H1 (cell line): ENCODE results near the gene CHD6. TPM values are rescaled to one million over a fixed set of nuclear protein-coding genes. Genes with fewer than 3 reads are reported as not detected.

Source experiments
- CTCF ChIA-PET: fragments of 300-600 bp; sonication (Branson Sonifier 250); formaldehyde crosslinking; loops from one replicate; lab custom pipeline; 2021; ENCODE audit not compliant: partially characterized antibody; lab: Charles Lee
- POLR2A ChIA-PET: fragments of 300-600 bp; sonication (Branson Sonifier 250); formaldehyde crosslinking; loops from one replicate; lab custom pipeline; 2021; ENCODE audit warnings: inconsistent platforms; ENCODE audit not compliant: partially characterized antibody; lab: Charles Lee
- DNase-seq, 2 experiments: peaks; one replicate each; pipeline versions ENCODE4 v3.0.0 to v3.0.0-alpha.2; 2010 to 2022; ENCODE audit warnings: low spot score in 2 of 2, low read depth in 1 of 2, mixed read lengths in 1 of 2
- FAIRE-seq: peaks from 2 replicates; lab custom pipeline; 2011; peaks lifted over from hg19 to GRCh38; lab: Jason Lieb, UNC
- H2AFZ ChIP-seq: 2 replicates; pipeline ENCODE4 v1.8.1; 2012; ENCODE audit warnings: low read length, inconsistent platforms
- H2AK5ac ChIP-seq: 2 replicates; pipeline ENCODE4 v1.6.1; 2013; ENCODE audit warnings: low read depth, low read length
- H2BK120ac ChIP-seq: replicated peaks from 2 replicates; pipeline ENCODE3; 2013; ENCODE audit warnings: low read depth, low read length, inconsistent platforms
- H2BK12ac ChIP-seq: 2 replicates; pipeline ENCODE4 v1.6.1; 2013; ENCODE audit warnings: low read depth, low read length
- H2BK15ac ChIP-seq: 2 replicates; pipeline ENCODE4 v1.6.1; 2013; ENCODE audit warnings: low read length
- H2BK20ac ChIP-seq: 2 replicates; pipeline ENCODE4 v1.6.1; 2013; ENCODE audit warnings: low read length
- H2BK5ac ChIP-seq: 2 replicates; pipeline ENCODE4 v1.6.1; 2013; ENCODE audit warnings: low read depth, low read length
- H3K14ac ChIP-seq: 2 replicates; pipeline ENCODE4 v1.6.1; 2013; ENCODE audit warnings: inconsistent platforms; ENCODE audit not compliant: insufficient read length
- H3K18ac ChIP-seq: 2 replicates; pipeline ENCODE4 v1.6.1; 2013; ENCODE audit warnings: low read length; ENCODE audit errors: extremely low read depth
- H3K23ac ChIP-seq: 2 replicates; pipeline ENCODE4 v1.6.1; 2013; ENCODE audit warnings: inconsistent platforms; ENCODE audit not compliant: insufficient read length
- H3K23me2 ChIP-seq: 2 replicates; pipeline ENCODE4 v1.6.1; 2013; ENCODE audit warnings: low read depth, low read length
- H3K27ac ChIP-seq: 2 replicates; pipeline ENCODE4 v1.6.1; 2011; ENCODE audit warnings: low read depth, low read length, inconsistent platforms
- H3K27me3 ChIP-seq, 4 experiments: replicated peaks in 1 of 4; 1 replicate in 1 of 4; 2 replicates in 3 of 4; pipeline versions ENCODE4 v1.6.1 to v1.8.1; 2011 to 2013; ENCODE audit warnings: low read length in 3 of 4, mild to moderate bottlenecking in 3 of 4, inconsistent platforms in 2 of 4, mixed read lengths in 2 of 4, moderate library complexity in 1 of 4; ENCODE audit not compliant: control insufficient read depth in 3 of 4, insufficient read depth in 3 of 4; ENCODE audit errors: extremely low read depth in 1 of 4
- H3K36me3 ChIP-seq, 4 experiments: 2 replicates each; pipeline versions ENCODE4 v1.6.1 to v1.8.1; 2011 to 2013; ENCODE audit warnings: mild to moderate bottlenecking in 4 of 4, low read length in 3 of 4, moderate library complexity in 2 of 4, control low read depth in 1 of 4, inconsistent platforms in 1 of 4; ENCODE audit not compliant: insufficient read depth in 4 of 4, control insufficient read depth in 2 of 4
- H3K4ac ChIP-seq: replicated peaks from 2 replicates; pipeline ENCODE3; 2013; ENCODE audit warnings: low read length, low read depth, mixed read lengths, inconsistent platforms; ENCODE audit not compliant: insufficient read length
- H3K4me1 ChIP-seq, 4 experiments: replicated peaks in 1 of 4; 1 replicate in 1 of 4; 2 replicates in 3 of 4; pipeline versions ENCODE4 v1.6.1 to v1.8.1; 2011 to 2013; ENCODE audit warnings: low read length in 3 of 4, inconsistent platforms in 2 of 4, mixed read lengths in 1 of 4; ENCODE audit not compliant: insufficient read depth in 4 of 4, control insufficient read depth in 3 of 4
- H3K4me2 ChIP-seq, 2 experiments: 2 replicates each; pipeline versions ENCODE4 v1.6.1 to v1.8.1; 2011 to 2013; ENCODE audit warnings: low read depth in 2 of 2, low read length in 2 of 2, control low read depth in 1 of 2, inconsistent platforms in 1 of 2, mild to moderate bottlenecking in 1 of 2; ENCODE audit not compliant: insufficient read depth in 1 of 2
- H3K4me3 ChIP-seq, 4 experiments: fragments of 200-600, 300-600 bp in 1 of 4; sonication (generic), shearing (Covaris generic), sonication (Bioruptor Twin) in 1 of 4; 2 replicates each; pipeline versions ENCODE4 v1.5.1 to v1.8.1; 2011 to 2016; ENCODE audit warnings: low read length in 4 of 4, low read depth in 3 of 4, control low read depth in 2 of 4, inconsistent platforms in 2 of 4, mild to moderate bottlenecking in 2 of 4, mixed read lengths in 1 of 4, moderate library complexity in 1 of 4; ENCODE audit not compliant: insufficient read depth in 2 of 4; ENCODE audit errors: extremely low read depth in 1 of 4
- H3K56ac ChIP-seq: replicated peaks from 2 replicates; pipeline ENCODE3; 2013; ENCODE audit warnings: low read depth, mild to moderate bottlenecking, mixed read lengths, low read length, inconsistent platforms; ENCODE audit not compliant: insufficient read length
- H3K79me1 ChIP-seq: 2 replicates; pipeline ENCODE4 v1.6.1; 2013; ENCODE audit warnings: low read depth, low read length, control low read depth
- H3K79me2 ChIP-seq, 2 experiments: 2 replicates each; pipeline versions ENCODE4 v1.6.1 to v1.8.1; 2012 to 2013; ENCODE audit warnings: low read length in 2 of 2, mild to moderate bottlenecking in 2 of 2, inconsistent platforms in 1 of 2; ENCODE audit not compliant: insufficient read depth in 2 of 2, control insufficient read depth in 1 of 2
- H3K9ac ChIP-seq, 4 experiments: replicated peaks in 1 of 4; 1 replicate in 1 of 4; 2 replicates in 3 of 4; pipeline versions ENCODE4 v1.6.1 to v1.8.1; 2011 to 2013; ENCODE audit warnings: low read depth in 3 of 4, low read length in 3 of 4, control low read depth in 2 of 4, mild to moderate bottlenecking in 2 of 4, moderate library complexity in 2 of 4, inconsistent platforms in 1 of 4; ENCODE audit errors: extremely low read depth in 1 of 4
- H3K9me3 ChIP-seq, 2 experiments: 2 replicates each; pipeline versions ENCODE4 v1.6.1 to v1.8.1; 2012 to 2013; ENCODE audit warnings: mild to moderate bottlenecking in 2 of 2, moderate library complexity in 2 of 2, control low read depth in 1 of 2, inconsistent platforms in 1 of 2, low read depth in 1 of 2, low read length in 1 of 2, mixed read lengths in 1 of 2; ENCODE audit not compliant: insufficient read depth in 2 of 2
- H4K20me1 ChIP-seq, 2 experiments: replicated peaks in 1 of 2; 2 replicates each; pipeline versions ENCODE3 to v1.8.1; 2011 to 2013; ENCODE audit warnings: inconsistent platforms in 2 of 2, low read length in 2 of 2, mild to moderate bottlenecking in 1 of 2; ENCODE audit not compliant: insufficient read depth in 2 of 2, control insufficient read depth in 1 of 2
- H4K5ac ChIP-seq: 2 replicates; pipeline ENCODE4 v1.6.1; 2013; ENCODE audit warnings: low read length, low read depth, mixed read lengths, inconsistent platforms; ENCODE audit not compliant: insufficient read length
- H4K8ac ChIP-seq: 2 replicates; pipeline ENCODE4 v1.8.0; 2013; ENCODE audit warnings: mild to moderate bottlenecking, moderate library complexity, low read length, inconsistent platforms; ENCODE audit not compliant: insufficient read depth; ENCODE audit errors: extremely low read depth
- H4K91ac ChIP-seq: replicated peaks from 2 replicates; pipeline ENCODE3; 2013; ENCODE audit warnings: low read length, mixed read lengths, inconsistent platforms; ENCODE audit not compliant: insufficient read length
- BACH1 ChIP-seq: IDR thresholded peaks from 2 replicates; pipeline ENCODE4 v1.6.1; 2012; ENCODE audit warnings: low read length, improper control_type of control experiment
- BCL11A ChIP-seq, 2 experiments: IDR thresholded peaks; one replicate each; pipeline ENCODE4 v1.6.1; 2011; ENCODE audit warnings: low read depth in 2 of 2, low read length in 2 of 2, mild to moderate bottlenecking in 2 of 2
- BRCA1 ChIP-seq: IDR thresholded peaks from 2 replicates; pipeline ENCODE4 v1.6.1; 2012; ENCODE audit warnings: low read depth, low read length, improper control_type of control experiment
- EZH2 ChIP-seq: fragments of 200-600 bp; sonication (generic); IDR thresholded peaks from 2 replicates; pipeline ENCODE4 v1.7.1; 2012; ENCODE audit warnings: low read depth, mild to moderate bottlenecking, moderate library complexity, low read length, inconsistent platforms; ENCODE audit not compliant: severe bottlenecking
- FOSL1 ChIP-seq: IDR thresholded peaks from 2 replicates; pipeline ENCODE4 v1.6.1; 2011; ENCODE audit warnings: mild to moderate bottlenecking, low read depth, low read length, moderate library complexity; ENCODE audit not compliant: insufficient read depth
- KDM5A ChIP-seq: fragments of 200-600 bp; IDR thresholded peaks from 2 replicates; pipeline ENCODE4 v1.7.1; 2012; ENCODE audit warnings: mild to moderate bottlenecking, low read length, inconsistent platforms, mixed read lengths
- NRF1 ChIP-seq: IDR thresholded peaks from 2 replicates; pipeline ENCODE4 v1.6.1; 2011; ENCODE audit warnings: mild to moderate bottlenecking, low read depth, low read length, improper control_type of control experiment
- TCF12 ChIP-seq: IDR thresholded peaks from 2 replicates; pipeline ENCODE4 v1.6.1; 2011; ENCODE audit warnings: low read depth, mild to moderate bottlenecking, low read length
- WGBS, 2 experiments: shearing (Covaris generic) in 1 of 2; methylation state at CpG; one replicate each; pipeline versions ENCODE4 v1.1.6 to v1.1.7; 2013 to 2015; ENCODE audit warnings: low lambda C conversion rate in 2 of 2, mixed read lengths in 2 of 2, inconsistent platforms in 1 of 2, low coverage in 1 of 2, missing lambda C conversion rate in 1 of 2; ENCODE audit not compliant: insufficient replicate concordance in 2 of 2, insufficient coverage in 1 of 2, insufficient read length in 1 of 2; ENCODE audit errors: extremely low coverage in 1 of 2, missing lambda C conversion rate in 1 of 2; 5-methylcytosine and 5-hydroxymethylcytosine counted together
- polyA plus RNA-seq, 7 experiments: library from polyadenylated mRNA; depleted of rRNA in 3 of 7; stranded (reverse) in 5 of 7; unstranded in 2 of 7; fragments of >200 nt in 5 of 7; fragments of 200-250 nt in 2 of 7; gene quantifications; 1 replicate in 5 of 7; 2 replicates in 1 of 7; 4 replicates in 1 of 7; pipeline versions ENCODE4 v1.2.1 to v1.2.3, GENCODE V29; 2011 to 2013; ENCODE audit warnings: missing spikeins in 2 of 7, mixed read lengths in 2 of 7
- total RNA-seq: library from RNA; stranded (reverse); fragmentation: NEBNext Ultra II Directional; extraction: Animal tissue kit (Norgen Biotek cat#: 25700); gene quantifications from 2 replicates; pipeline ENCODE4 v1.2.1, GENCODE V29; 2021
- TF ChIP-seq, protein P1 (sequence below): IDR thresholded peaks from 2 replicates; pipeline ENCODE4 v1.6.1; 2011; ENCODE audit warnings: low read depth, mild to moderate bottlenecking, low read length; ENCODE audit not compliant: insufficient read depth

CHD6 gene
- total and polyA plus RNA-seq, 2 of the 8 experiments (the other 6 are each of a cell fraction or from before 2014, with no cell fraction given), result 11.1 to 62.9 TPM

DNA sequence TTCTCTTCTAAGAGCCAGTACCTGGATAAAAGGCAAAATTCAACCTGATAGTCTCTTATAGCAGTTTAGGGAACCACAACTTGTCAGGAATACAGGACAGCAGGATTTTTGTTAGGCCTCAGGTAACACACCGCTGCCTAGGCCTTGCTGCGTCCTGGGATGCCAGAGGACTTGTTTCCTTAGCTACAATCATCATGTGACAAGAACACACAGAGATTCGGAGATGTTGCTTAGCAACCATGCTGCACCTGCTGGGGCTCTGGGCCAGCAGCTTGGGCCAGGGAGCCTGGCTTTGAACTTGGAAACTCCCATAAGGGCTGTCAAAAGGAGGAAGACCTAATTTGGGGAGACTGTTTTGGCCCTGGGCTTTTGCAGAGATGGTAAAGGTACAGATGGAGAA lies 36.1 kb upstream of the CHD6 start:
- Histone ChIP-seq H2BK5ac (no peak overlapping the region), H3K36me3 (no peaks in the 10 kb centered on the region), H3K4me2 (no peak overlapping the region), H3K56ac (no peak overlapping the region), H3K9me3 (no peaks in the 10 kb centered on the region), H4K20me1 (no peaks in the 10 kb centered on the region), H3K9ac (no peak overlapping the region), H2BK120ac (no peak overlapping the region), H3K4me1 (peaks cover 2 to 19% (median 6%) of the 10 kb centered on the region in 4 experiments; a peak in 4 of 7 replicates), H2BK20ac (no peak overlapping the region), H2BK15ac (no peak overlapping the region), H3K4ac (no peak overlapping the region), H3K79me2 (no peaks in the 10 kb centered on the region), H2AFZ (no peak overlapping the region), H4K8ac (no peak overlapping the region), H4K91ac (no peak overlapping the region), H2AK5ac (no peak overlapping the region), H4K5ac (no peak overlapping the region), H2BK12ac (no peak overlapping the region), H3K79me1 (no peaks in the 10 kb centered on the region), H3K18ac (no peak overlapping the region), H3K23me2 (no peaks in the 10 kb centered on the region), H3K27me3 (no peaks in the 10 kb centered on the region), H3K23ac (no peak overlapping the region), H3K27ac (no peak overlapping the region), H3K4me3 (no peak overlapping the region), H3K14ac (no peak overlapping the region)
- TF ChIP-seq KDM5A, result no peak
- no peak for TF ChIP-seq TCF12
- TF ChIP-seq, protein P1, sequence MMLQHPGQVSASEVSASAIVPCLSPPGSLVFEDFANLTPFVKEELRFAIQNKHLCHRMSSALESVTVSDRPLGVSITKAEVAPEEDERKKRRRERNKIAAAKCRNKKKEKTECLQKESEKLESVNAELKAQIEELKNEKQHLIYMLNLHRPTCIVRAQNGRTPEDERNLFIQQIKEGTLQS, result no peak
- TF ChIP-seq FOSL1, result no peak
- TF ChIP-seq BRCA1, result no peak
- no peak for TF ChIP-seq NRF1
- no peak for TF ChIP-seq EZH2
- no peak for TF ChIP-seq BACH1
- TF ChIP-seq BCL11A (IDR thresholded peaks at IDR 0.05; ENCODE audit: low read depth in 2 of 2, low read length in 2 of 2), result no peak
- ChIA-PET POLR2A (interaction anchor here (0.6 kb wide), 1 partner anchor 38 kb away, joined by 3 read pairs; no protein-coding TSS in a partner anchor), CTCF (no interaction called here)
- no peak for DNase-seq
- FAIRE-seq, result no peak
- 86% methylated on average over 3 of the region's 3 CpGs; no CpG with 5 or more reads in 1 of the 2 experiments for WGBS, 2 experiments
